ENCODE results near the gene LENG8. TPM values are rescaled to one million over a fixed set of nuclear protein-coding genes. Genes with fewer than 3 reads are reported as not detected.

Gene LENG8
- total RNA-seq, 1 donor from 2014 or later, result 36.6 TPM

DNA sequence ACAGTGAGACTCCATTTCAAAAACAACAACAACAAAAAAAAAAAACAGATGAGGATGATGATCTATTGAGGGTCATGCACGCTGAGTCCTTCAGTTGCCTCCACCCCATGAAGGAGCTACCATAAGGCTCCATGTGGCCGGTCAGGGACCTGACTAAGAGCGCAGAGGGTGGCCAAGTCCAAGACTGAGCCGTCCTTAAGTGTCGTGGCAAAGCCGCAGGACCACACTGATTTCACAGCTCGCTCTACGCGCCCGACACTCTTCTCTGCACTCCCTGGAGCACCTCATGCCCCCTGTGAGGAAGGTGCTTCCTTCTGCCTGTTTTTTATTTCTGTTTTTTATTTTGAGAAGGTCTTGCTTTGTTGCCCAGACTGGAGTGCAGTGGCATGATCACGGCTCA lies 21.4 kb upstream of the LENG8 start:
- Histone ChIP-seq H4K20me1 (ENCODE audit: low read depth) (peaks cover 45% of the 10 kb centered on the region), H3K27ac (no peak overlapping the region), H3K4me2 (no peak overlapping the region), H3F3A (ENCODE audit: low read depth) (peaks cover 5% of the 10 kb centered on the region), H3K9me3 (ENCODE audit: low read depth) (no peaks in the 10 kb centered on the region), H3K4me3 (no peak overlapping the region), H3K79me2 (ENCODE audit: low read depth) (no peaks in the 10 kb centered on the region), H3K4me1 (peaks cover 16% of the 10 kb centered on the region), H3K27me3 (no peaks in the 10 kb centered on the region), H3K36me3 (no peaks in the 10 kb centered on the region), H3K9ac (no peak overlapping the region), H2AFZ (replicated peaks) (no peak overlapping the region)
- H3K27me3 Mint-ChIP-seq (ENCODE audit: insufficient read depth, low read depth), result peaks cover 6% of the 10 kb centered on the region
- TF ChIP-seq EZH2 (IDR thresholded peaks at IDR 0.05), result no peak
- TF ChIP-seq, protein P1, sequence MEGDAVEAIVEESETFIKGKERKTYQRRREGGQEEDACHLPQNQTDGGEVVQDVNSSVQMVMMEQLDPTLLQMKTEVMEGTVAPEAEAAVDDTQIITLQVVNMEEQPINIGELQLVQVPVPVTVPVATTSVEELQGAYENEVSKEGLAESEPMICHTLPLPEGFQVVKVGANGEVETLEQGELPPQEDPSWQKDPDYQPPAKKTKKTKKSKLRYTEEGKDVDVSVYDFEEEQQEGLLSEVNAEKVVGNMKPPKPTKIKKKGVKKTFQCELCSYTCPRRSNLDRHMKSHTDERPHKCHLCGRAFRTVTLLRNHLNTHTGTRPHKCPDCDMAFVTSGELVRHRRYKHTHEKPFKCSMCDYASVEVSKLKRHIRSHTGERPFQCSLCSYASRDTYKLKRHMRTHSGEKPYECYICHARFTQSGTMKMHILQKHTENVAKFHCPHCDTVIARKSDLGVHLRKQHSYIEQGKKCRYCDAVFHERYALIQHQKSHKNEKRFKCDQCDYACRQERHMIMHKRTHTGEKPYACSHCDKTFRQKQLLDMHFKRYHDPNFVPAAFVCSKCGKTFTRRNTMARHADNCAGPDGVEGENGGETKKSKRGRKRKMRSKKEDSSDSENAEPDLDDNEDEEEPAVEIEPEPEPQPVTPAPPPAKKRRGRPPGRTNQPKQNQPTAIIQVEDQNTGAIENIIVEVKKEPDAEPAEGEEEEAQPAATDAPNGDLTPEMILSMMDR (IDR thresholded peaks at IDR 0.05), result no peak
- TF ChIP-seq EZH2phosphoT487 (IDR thresholded peaks at IDR 0.05), result no peak
- DNase-seq (ENCODE audit: low spot score), result no peak
- H3K9me3 Mint-ChIP-seq, result no peaks in the 10 kb centered on the region
- H3K4me3 Mint-ChIP-seq, result no peak overlapping the region
- no peak overlapping the region for H3K27ac Mint-ChIP-seq
- H3K4me1 Mint-ChIP-seq, result peaks cover 51% of the 10 kb centered on the region
- H3K36me3 Mint-ChIP-seq, result peaks cover 43% of the 10 kb centered on the region

DNA sequence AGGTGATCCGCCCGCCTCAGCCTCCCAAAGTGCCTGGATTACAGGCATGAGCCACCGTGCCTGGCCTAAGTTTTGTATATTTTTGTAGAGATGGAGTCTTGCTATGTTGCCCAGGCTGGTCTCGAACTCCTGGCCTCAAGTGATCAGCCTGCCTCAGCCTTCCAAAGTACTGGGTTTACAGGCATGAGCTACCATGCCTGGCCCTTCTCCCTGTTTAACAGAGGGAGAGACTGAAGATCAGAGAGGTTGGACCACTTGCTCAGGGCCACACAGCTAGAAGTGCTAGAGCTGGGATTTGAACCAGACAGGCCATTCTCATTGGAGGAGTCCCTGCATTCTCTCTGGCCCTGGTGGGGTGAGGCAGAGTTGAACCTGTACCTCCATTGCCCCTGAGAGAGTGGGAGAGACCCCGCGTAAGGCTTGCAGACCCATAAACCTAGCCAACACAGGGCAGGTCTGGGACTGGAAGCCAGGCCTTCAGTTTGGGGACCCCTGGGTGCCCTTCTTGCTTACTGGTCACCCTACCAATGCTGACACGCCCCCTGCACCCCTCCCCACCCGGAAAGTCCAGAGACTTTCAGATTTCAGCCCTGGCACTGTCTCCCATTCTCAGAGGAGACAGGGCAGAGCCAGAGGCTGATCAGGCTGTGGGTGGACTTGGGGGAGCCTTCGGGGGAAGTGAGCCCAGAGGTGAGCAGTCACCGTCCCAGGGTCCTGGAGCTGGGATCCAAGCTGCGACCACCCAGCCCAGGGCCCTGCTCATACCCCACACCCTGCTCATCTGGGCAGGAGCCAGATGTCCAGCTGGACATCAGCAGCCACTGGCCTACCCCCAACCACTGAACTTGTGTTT lies 20.4 kb upstream of the LENG8 start:
- no peak overlapping the region for H3K4me3 Mint-ChIP-seq
- H3K27ac ChIP-seq, result no peak overlapping the region
- H3K27me3 Mint-ChIP-seq (ENCODE audit: insufficient read depth, low read depth), result peaks cover 6% of the 10 kb centered on the region
- no peaks in the 10 kb centered on the region for H3K9me3 Mint-ChIP-seq
- H2AFZ ChIP-seq (replicated peaks), result no peak overlapping the region
- TF ChIP-seq EZH2phosphoT487 (IDR thresholded peaks at IDR 0.05) (no peak), EZH2 (IDR thresholded peaks at IDR 0.05) (no peak)
- TF ChIP-seq, protein P1 (IDR thresholded peaks at IDR 0.05), result no peak
- H3K4me1 ChIP-seq, result peaks cover 16% of the 10 kb centered on the region
- no peaks in the 10 kb centered on the region for H3K9me3 ChIP-seq (ENCODE audit: low read depth)
- peaks cover 5% of the 10 kb centered on the region for H3F3A ChIP-seq (ENCODE audit: low read depth)
- H3K36me3 ChIP-seq, result no peaks in the 10 kb centered on the region
- H3K4me2 ChIP-seq, result no peak overlapping the region
- DNase-seq (ENCODE audit: low spot score), result no peak
- no peak overlapping the region for H3K4me3 ChIP-seq
- H3K4me1 Mint-ChIP-seq, result peaks cover 45% of the 10 kb centered on the region
- peak overlapping the region; percentile 44 for H3K27ac Mint-ChIP-seq
- peak overlapping the region; percentile 5 for H3K9ac ChIP-seq
- peaks cover 52% of the 10 kb centered on the region for H4K20me1 ChIP-seq (ENCODE audit: low read depth)
- H3K27me3 ChIP-seq, result no peaks in the 10 kb centered on the region
- no peaks in the 10 kb centered on the region for H3K79me2 ChIP-seq (ENCODE audit: low read depth)
- H3K36me3 Mint-ChIP-seq, result peaks cover 38% of the 10 kb centered on the region

DNA sequence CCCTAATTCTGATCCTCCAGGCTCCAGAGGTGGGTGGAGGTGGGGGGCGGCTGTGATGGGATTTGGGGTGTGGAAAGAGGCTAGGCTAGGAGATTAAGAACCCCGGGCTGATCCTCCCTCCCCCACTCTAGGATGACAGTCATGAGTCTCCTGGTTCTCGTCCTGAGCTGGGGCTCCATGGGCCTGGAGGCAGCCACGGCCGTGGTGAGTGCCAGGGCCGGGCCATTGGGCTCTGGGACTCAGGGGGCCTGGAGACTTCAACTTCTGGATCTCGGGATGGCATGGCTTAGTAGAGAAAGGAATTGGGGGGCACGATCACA lies 19.9 kb upstream of the LENG8 start:
- Histone ChIP-seq H3K36me3 (no peaks in the 10 kb centered on the region), H3F3A (ENCODE audit: low read depth) (peaks cover 8% of the 10 kb centered on the region), H3K4me3 (no peak overlapping the region), H3K9ac (peak overlapping the region; percentile 5), H3K4me1 (peaks cover 16% of the 10 kb centered on the region), H4K20me1 (ENCODE audit: low read depth) (peaks cover 58% of the 10 kb centered on the region), H3K27ac (no peak overlapping the region), H2AFZ (replicated peaks) (no peak overlapping the region), H3K79me2 (ENCODE audit: low read depth) (no peaks in the 10 kb centered on the region), H3K4me2 (no peak overlapping the region), H3K27me3 (no peaks in the 10 kb centered on the region), H3K9me3 (ENCODE audit: low read depth) (no peaks in the 10 kb centered on the region)
- Mint-ChIP-seq H3K4me1 (peaks cover 46% of the 10 kb centered on the region), H3K9me3 (no peaks in the 10 kb centered on the region), H3K36me3 (peaks cover 36% of the 10 kb centered on the region), H3K27me3 (ENCODE audit: insufficient read depth, low read depth) (peaks cover 10% of the 10 kb centered on the region), H3K4me3 (peak overlapping the region; percentile 68), H3K27ac (peak overlapping the region; percentile 44)
- no peak for DNase-seq (ENCODE audit: low spot score)
- no peak for TF ChIP-seq EZH2 (IDR thresholded peaks at IDR 0.05)
- TF ChIP-seq, protein P1 (IDR thresholded peaks at IDR 0.05), result no peak
- no peak for TF ChIP-seq EZH2phosphoT487 (IDR thresholded peaks at IDR 0.05)
